K562 (cell line): ENCODE measurements around the gene KCNK1. TPM values are rescaled to one million over a fixed set of nuclear protein-coding genes. Genes with fewer than 3 reads are reported as not detected.

Experiments used
- CCNT2 ChIP-seq: IDR thresholded peaks from 2 replicates; pipeline ENCODE4 v1.6.1; 2011; ENCODE audit warnings: borderline replicate concordance, low read depth, mild to moderate bottlenecking, moderate library complexity, mixed read lengths, low read length; ENCODE audit not compliant: insufficient read length; ENCODE audit errors: extremely low read depth
- CXXC5 ChIP-seq: fragments of 250-450 bp; sonication (Bioruptor Pico); IDR thresholded peaks from 2 replicates; pipeline ENCODE4 v1.8.0; 2022; ENCODE audit warnings: inconsistent platforms, mild to moderate bottlenecking, moderate library complexity
- MTA2 ChIP-seq: fragments of 450-650 bp; IDR thresholded peaks from 2 replicates; pipeline ENCODE4 v1.6.1; 2016; ENCODE audit warnings: low read depth
- SMARCA5 ChIP-seq: fragments of 450-650 bp; IDR thresholded peaks from 2 replicates; pipeline ENCODE4 v1.6.1; 2016
- TARDBP ChIP-seq: fragments of 450-650 bp; IDR thresholded peaks from 2 replicates; pipeline ENCODE4 v1.6.1; 2016
- ZBTB40 ChIP-seq, 2 experiments: fragments of 450-650 bp in 1 of 2; sonication (generic) in 1 of 2; formaldehyde crosslinking in 1 of 2; IDR thresholded peaks; 2 replicates each; pipeline versions ENCODE4 v1.7.1 to v1.9.0; 2016 to 2022; ENCODE audit warnings: inconsistent platforms in 1 of 2, mild to moderate bottlenecking in 1 of 2, missing genetic modification reagents in 1 of 2
- ZNF717 ChIP-seq: fragments of 250-450 bp; sonication (Bioruptor Pico); IDR thresholded peaks from 2 replicates; pipeline ENCODE4 v1.5.0; 2021
- polyA plus RNA-seq, 8 experiments: library from polyadenylated mRNA; depleted of rRNA in 4 of 8; stranded (reverse) in 5 of 8; unstranded in 3 of 8; fragments of >200 nt; fragmentation: Nextera tagmentation in 2 of 8; fragmentation: Illumina TruSeq in 1 of 8; extraction: Ambion mirVana in 2 of 8; extraction: Trizol in 1 of 8; gene quantifications; 2 replicates each; pipeline versions ENCODE4 v1.2.1 to v1.2.3, GENCODE V29; 2011 to 2014; ENCODE audit warnings: inconsistent platforms in 1 of 8, missing spikeins in 1 of 8
- total RNA-seq, 7 experiments: library from RNA; depleted of rRNA in 6 of 7; stranded (reverse); fragments of >200 nt in 6 of 7; fragmentation: Illumina TruSeq in 2 of 7; extraction: Trizol in 2 of 7; gene quantifications; 2 replicates each; pipeline versions ENCODE4 v1.2.1 to v1.2.3, GENCODE V29; 2011 to 2021; ENCODE audit warnings: low replicate concordance in 1 of 7

The KCNK1 gene
- total and polyA plus RNA-seq, 9 of the 15 experiments (the other 6 are each of a cell fraction or from before 2014, with no cell fraction given), result 3.1 to 22.7 (median 6.0) TPM

- TF ChIP-seq SMARCA5 (0 out of 2 replicates have a peak, but pooled peaks have one; percentile 5), MTA2 (peak; percentile 70), CCNT2 (peak; percentile 59), TARDBP (no peak), ZBTB40 (IDR thresholded peaks at IDR 0.05) (peak; percentile 29; the same call in 1 of the 2 replicates), ZBTB40 (CRISPR knock-in tag; IDR thresholded peaks at IDR 0.05) (no peak), ZNF717 (CRISPR knock-in tag) (no peak), CXXC5 (CRISPR knock-in tag) (peak; percentile 63)
- TF ChIP-seq, all 486 proteins: peak for 119
These were observed 54.9 kb downstream of the KCNK1 start (continued) for GRCh38 chr1:233668725-233669294.
